A549 (cell line): ENCODE measurements around the gene ADARB1.

Experiments used
- CHD2 ChIP-seq: fragments of 150-350 bp; IDR thresholded peaks from 2 replicates; pipeline ENCODE4 v1.6.1; 2014; ENCODE audit warnings: low read length; ENCODE audit not compliant: partially characterized antibody
- CHD4 ChIP-seq: fragments of 200-600 bp; sonication (generic); IDR thresholded peaks from 2 replicates; pipeline ENCODE4 v1.6.1; 2016; ENCODE audit warnings: antibody characterized with exemption, mild to moderate bottlenecking, borderline replicate concordance
- E2F6 ChIP-seq: IDR thresholded peaks from 2 replicates; pipeline ENCODE4 v1.6.1; 2012; ENCODE audit warnings: low read depth, borderline replicate concordance
- FOSL2 ChIP-seq, 2 experiments: fragments of 450-650 bp in 1 of 2; fragments of >200 bp in 1 of 2; sonication (Bioruptor Twin) in 1 of 2; formaldehyde crosslinking; IDR thresholded peaks; 2 replicates each; pipeline versions ENCODE4 v1.5.0 to v1.6.1; 2016 to 2020; ENCODE audit warnings: mild to moderate bottlenecking in 1 of 2, moderate library complexity in 1 of 2
- JUNB ChIP-seq: fragments of >200 bp; sonication (Bioruptor Twin); formaldehyde crosslinking; IDR thresholded peaks from 2 replicates; pipeline ENCODE4 v1.6.1; 2016
- KDM5A ChIP-seq: fragments of 200-600 bp; sonication (generic); IDR thresholded peaks from 2 replicates; pipeline ENCODE4 v1.6.1; 2016; ENCODE audit warnings: antibody characterized with exemption, mild to moderate bottlenecking
- MYC ChIP-seq: IDR thresholded peaks from 2 replicates; pipeline ENCODE4 v1.6.1; 2012; ENCODE audit warnings: mild to moderate bottlenecking, inconsistent platforms, low read length, improper control_type of control experiment, borderline replicate concordance
- POLR2A ChIP-seq: IDR thresholded peaks from 2 replicates; pipeline ENCODE4 v1.6.1; 2012; ENCODE audit warnings: mild to moderate bottlenecking, low read length
- RCOR1 ChIP-seq: fragments of 150-350 bp; IDR thresholded peaks from 2 replicates; pipeline ENCODE4 v1.6.1; 2014; ENCODE audit warnings: antibody characterized with exemption, low read length, low read depth
- RFX5 ChIP-seq: fragments of 450-650 bp; IDR thresholded peaks from 2 replicates; pipeline ENCODE4 v1.7.1; 2014; ENCODE audit warnings: antibody characterized with exemption, mild to moderate bottlenecking, moderate library complexity
- TF ChIP-seq, protein P1 (sequence below): fragments of >200 bp; sonication (Bioruptor Twin); formaldehyde crosslinking; IDR thresholded peaks from 2 replicates; pipeline ENCODE4 v1.6.1; 2016
- TF ChIP-seq, protein P2 (sequence below): fragments of >200 bp; sonication (Bioruptor Twin); formaldehyde crosslinking; IDR thresholded peaks from 3 replicates; pipeline ENCODE4 v1.5.1; 2016

GRCh38 chr21:45199201-45199600, 124.8 kb downstream of the ADARB1 start:
- no peak for TF ChIP-seq CHD4
- TF ChIP-seq, protein P1, sequence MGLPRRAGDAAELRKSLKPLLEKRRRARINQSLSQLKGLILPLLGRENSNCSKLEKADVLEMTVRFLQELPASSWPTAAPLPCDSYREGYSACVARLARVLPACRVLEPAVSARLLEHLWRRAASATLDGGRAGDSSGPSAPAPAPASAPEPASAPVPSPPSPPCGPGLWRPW, result no peak
- TF ChIP-seq, protein P2, sequence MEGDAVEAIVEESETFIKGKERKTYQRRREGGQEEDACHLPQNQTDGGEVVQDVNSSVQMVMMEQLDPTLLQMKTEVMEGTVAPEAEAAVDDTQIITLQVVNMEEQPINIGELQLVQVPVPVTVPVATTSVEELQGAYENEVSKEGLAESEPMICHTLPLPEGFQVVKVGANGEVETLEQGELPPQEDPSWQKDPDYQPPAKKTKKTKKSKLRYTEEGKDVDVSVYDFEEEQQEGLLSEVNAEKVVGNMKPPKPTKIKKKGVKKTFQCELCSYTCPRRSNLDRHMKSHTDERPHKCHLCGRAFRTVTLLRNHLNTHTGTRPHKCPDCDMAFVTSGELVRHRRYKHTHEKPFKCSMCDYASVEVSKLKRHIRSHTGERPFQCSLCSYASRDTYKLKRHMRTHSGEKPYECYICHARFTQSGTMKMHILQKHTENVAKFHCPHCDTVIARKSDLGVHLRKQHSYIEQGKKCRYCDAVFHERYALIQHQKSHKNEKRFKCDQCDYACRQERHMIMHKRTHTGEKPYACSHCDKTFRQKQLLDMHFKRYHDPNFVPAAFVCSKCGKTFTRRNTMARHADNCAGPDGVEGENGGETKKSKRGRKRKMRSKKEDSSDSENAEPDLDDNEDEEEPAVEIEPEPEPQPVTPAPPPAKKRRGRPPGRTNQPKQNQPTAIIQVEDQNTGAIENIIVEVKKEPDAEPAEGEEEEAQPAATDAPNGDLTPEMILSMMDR, result no peak
- no peak for TF ChIP-seq KDM5A
- no peak for TF ChIP-seq RFX5
- TF ChIP-seq POLR2A, result no peak
- no peak for TF ChIP-seq MYC
- no peak for TF ChIP-seq E2F6
- TF ChIP-seq JUNB, result no peak
- no peak for TF ChIP-seq FOSL2 (IDR thresholded peaks at IDR 0.05)
- TF ChIP-seq FOSL2 (CRISPR knock-in tag; IDR thresholded peaks at IDR 0.05), result no peak
- TF ChIP-seq RCOR1, result no peak
- TF ChIP-seq CHD2, result no peak
